ENCODE results near the gene AP5S1.
"Not testable (repeated sequence)": the region's sequence is repeated elsewhere in the genome, so short reads cannot be mapped to it uniquely, and the experiment has no call there.

Gene AP5S1

GRCh38 chr20:3812975-3813847, 7.1 kb upstream of the AP5S1 start:
- DNase-seq: no peak

GRCh38 chr20:3813848-3814581, 6.3 kb upstream of the AP5S1 start:
- no peak for DNase-seq

GRCh38 chr20:3814928-3815495, 5.3 kb upstream of the AP5S1 start:
- DNase-seq: no peak

GRCh38 chr20:3815703-3816315, 4.5 kb upstream of the AP5S1 start:
- DNase-seq: no peak

- DNase-seq: peak; percentile 90
Observed at GRCh38 chr20:3818155-3819151, 1.9 kb upstream of the AP5S1 start.

GRCh38 chr20:3819411-3820047, 818 bp upstream of the AP5S1 start:
- no peak for DNase-seq

GRCh38 chr20:3820901-3821727, 767 bp downstream of the AP5S1 start:
- DNase-seq: no peak

GRCh38 chr20:3821996-3822395, 1.6 kb downstream of the AP5S1 start:
- no peak for DNase-seq

GRCh38 chr20:3823881-3824280, 3.5 kb downstream of the AP5S1 start:
- no peak for DNase-seq

- DNase-seq: no peak
Observed at GRCh38 chr20:3825526-3825925, 5.2 kb downstream of the AP5S1 start.

GRCh38 chr20:3826420-3826819, 6.1 kb downstream of the AP5S1 start:
- no peak for DNase-seq

GRCh38 chr20:3828798-3829197, 8.5 kb downstream of the AP5S1 start:
- DNase-seq: no peak

- DNase-seq: not testable (repeated sequence)
Observed at GRCh38 chr20:3829891-3830290, 9.5 kb downstream of the AP5S1 start.

GRCh38 chr20:3836132-3836531, 15.8 kb downstream of the AP5S1 start:
- DNase-seq: no peak

- DNase-seq: no peak
Observed at GRCh38 chr20:3839328-3839727, 19.0 kb downstream of the AP5S1 start.

- not testable (repeated sequence) for DNase-seq
Observed at GRCh38 chr20:3840201-3840600, 19.9 kb downstream of the AP5S1 start.

GRCh38 chr20:3842348-3842930, 22.1 kb downstream of the AP5S1 start:
- DNase-seq: no peak

- no peak for DNase-seq
Observed at GRCh38 chr20:3843490-3843889, 23.1 kb downstream of the AP5S1 start.

GRCh38 chr20:3843990-3844619, 23.8 kb downstream of the AP5S1 start:
- DNase-seq: not testable (repeated sequence)

GRCh38 chr20:3846378-3846739, 26.0 kb downstream of the AP5S1 start:
- no peak for DNase-seq
